ENCODE data around the gene SCN1B.

The SCN1B gene

GRCh38 chr19:35056513-35057063, 26.3 kb downstream of the SCN1B start:
- H3K36me3 ChIP-seq (ENCODE audit: control insufficient read depth in 2 of 2, insufficient read depth in 2 of 2, low read length in 2 of 2): no peaks in the 10 kb centered on the region
- peaks cover 6 to 8% of the 10 kb centered on the region in 2 donors for H3K27me3 ChIP-seq (ENCODE audit: control insufficient read depth in 1 of 2, insufficient read depth in 2 of 2, low read length in 2 of 2)
- H3K4me3 ChIP-seq (ENCODE audit: low read length in 2 of 2): no peak overlapping the region
- no peaks in the 10 kb centered on the region for H3K9me3 ChIP-seq (ENCODE audit: control insufficient read depth in 2 of 2, low read length in 2 of 2)
- no peak overlapping the region for H3K27ac ChIP-seq (ENCODE audit: low read length)
- no peak overlapping the region for H3K9ac ChIP-seq (ENCODE audit: low read length in 2 of 2)
- no peaks in the 10 kb centered on the region for H3K4me1 ChIP-seq (ENCODE audit: control insufficient read depth, insufficient read depth, low read length)

- H3K9me3 ChIP-seq (ENCODE audit: control insufficient read depth in 2 of 2, low read length in 2 of 2): no peaks in the 10 kb centered on the region
- H3K27ac ChIP-seq (ENCODE audit: low read length): no peak overlapping the region
- H3K27me3 ChIP-seq (ENCODE audit: control insufficient read depth in 1 of 2, insufficient read depth in 2 of 2, low read length in 2 of 2): peaks cover 6 to 8% of the 10 kb centered on the region in 2 donors
- no peak overlapping the region for H3K4me3 ChIP-seq (ENCODE audit: low read length in 2 of 2)
- no peak overlapping the region for H3K9ac ChIP-seq (ENCODE audit: low read length in 2 of 2)
- no peaks in the 10 kb centered on the region for H3K4me1 ChIP-seq (ENCODE audit: control insufficient read depth, insufficient read depth, low read length)
- no peaks in the 10 kb centered on the region for H3K36me3 ChIP-seq (ENCODE audit: control insufficient read depth in 2 of 2, insufficient read depth in 2 of 2, low read length in 2 of 2)
Measured at GRCh38 chr19:35058370-35058769, 28.1 kb downstream of the SCN1B start.

- no peak overlapping the region for H3K4me3 ChIP-seq (ENCODE audit: low read length in 2 of 2)
- no peak overlapping the region for H3K27ac ChIP-seq (ENCODE audit: low read length)
- no peaks in the 10 kb centered on the region for H3K4me1 ChIP-seq (ENCODE audit: control insufficient read depth, insufficient read depth, low read length)
- no peaks in the 10 kb centered on the region for H3K36me3 ChIP-seq (ENCODE audit: control insufficient read depth in 2 of 2, insufficient read depth in 2 of 2, low read length in 2 of 2)
- no peak overlapping the region for H3K9ac ChIP-seq (ENCODE audit: low read length in 2 of 2)
- peaks cover 6 to 8% of the 10 kb centered on the region in 2 donors for H3K27me3 ChIP-seq (ENCODE audit: control insufficient read depth in 1 of 2, insufficient read depth in 2 of 2, low read length in 2 of 2)
- H3K9me3 ChIP-seq (ENCODE audit: control insufficient read depth in 2 of 2, low read length in 2 of 2): no peaks in the 10 kb centered on the region
Measured at GRCh38 chr19:35059006-35059798, 28.9 kb downstream of the SCN1B start.

- H3K4me3 ChIP-seq (ENCODE audit: low read length in 2 of 2): no peak overlapping the region
- no peak overlapping the region for H3K9ac ChIP-seq (ENCODE audit: low read length in 2 of 2)
- H3K36me3 ChIP-seq (ENCODE audit: control insufficient read depth in 2 of 2, insufficient read depth in 2 of 2, low read length in 2 of 2): no peaks in the 10 kb centered on the region
- H3K4me1 ChIP-seq (ENCODE audit: control insufficient read depth, insufficient read depth, low read length): no peaks in the 10 kb centered on the region
- peaks cover 3 to 6% of the 10 kb centered on the region in 2 donors for H3K27me3 ChIP-seq (ENCODE audit: control insufficient read depth in 1 of 2, insufficient read depth in 2 of 2, low read length in 2 of 2)
- no peak overlapping the region for H3K27ac ChIP-seq (ENCODE audit: low read length)
- no peaks in the 10 kb centered on the region for H3K9me3 ChIP-seq (ENCODE audit: control insufficient read depth in 2 of 2, low read length in 2 of 2)
Measured at GRCh38 chr19:35059799-35060091, 29.5 kb downstream of the SCN1B start.

- peaks cover 4 to 6% of the 10 kb centered on the region in 2 donors for H3K27me3 ChIP-seq (ENCODE audit: control insufficient read depth in 1 of 2, insufficient read depth in 2 of 2, low read length in 2 of 2)
- no peak overlapping the region for H3K4me3 ChIP-seq (ENCODE audit: low read length in 2 of 2)
- no peak overlapping the region for H3K27ac ChIP-seq (ENCODE audit: low read length)
- H3K4me1 ChIP-seq (ENCODE audit: control insufficient read depth, insufficient read depth, low read length): no peaks in the 10 kb centered on the region
- no peak overlapping the region for H3K9ac ChIP-seq (ENCODE audit: low read length in 2 of 2)
- H3K9me3 ChIP-seq (ENCODE audit: control insufficient read depth in 2 of 2, low read length in 2 of 2): no peaks in the 10 kb centered on the region
- no peaks in the 10 kb centered on the region for H3K36me3 ChIP-seq (ENCODE audit: control insufficient read depth in 2 of 2, insufficient read depth in 2 of 2, low read length in 2 of 2)
Measured at GRCh38 chr19:35060160-35060855, 30.0 kb downstream of the SCN1B start.

- no peaks in the 10 kb centered on the region for H3K36me3 ChIP-seq (ENCODE audit: control insufficient read depth in 2 of 2, insufficient read depth in 2 of 2, low read length in 2 of 2)
- H3K27me3 ChIP-seq (ENCODE audit: control insufficient read depth in 1 of 2, insufficient read depth in 2 of 2, low read length in 2 of 2): peaks cover 2 to 4% of the 10 kb centered on the region in 2 donors
- no peaks in the 10 kb centered on the region for H3K9me3 ChIP-seq (ENCODE audit: control insufficient read depth in 2 of 2, low read length in 2 of 2)
- H3K4me1 ChIP-seq (ENCODE audit: control insufficient read depth, insufficient read depth, low read length): no peaks in the 10 kb centered on the region
- no peak overlapping the region for H3K27ac ChIP-seq (ENCODE audit: low read length)
- H3K4me3 ChIP-seq (ENCODE audit: low read length in 2 of 2): no peak overlapping the region
- no peak overlapping the region for H3K9ac ChIP-seq (ENCODE audit: low read length in 2 of 2)
Measured at GRCh38 chr19:35061583-35062373, 31.5 kb downstream of the SCN1B start.

- no peak overlapping the region for H3K9ac ChIP-seq (ENCODE audit: low read length in 2 of 2)
- no peak overlapping the region for H3K4me3 ChIP-seq (ENCODE audit: low read length in 2 of 2)
- H3K36me3 ChIP-seq (ENCODE audit: control insufficient read depth in 2 of 2, insufficient read depth in 2 of 2, low read length in 2 of 2): no peaks in the 10 kb centered on the region
- no peaks in the 10 kb centered on the region for H3K4me1 ChIP-seq (ENCODE audit: control insufficient read depth, insufficient read depth, low read length)
- peaks cover 2 to 4% of the 10 kb centered on the region in 2 donors for H3K27me3 ChIP-seq (ENCODE audit: control insufficient read depth in 1 of 2, insufficient read depth in 2 of 2, low read length in 2 of 2)
- no peaks in the 10 kb centered on the region for H3K9me3 ChIP-seq (ENCODE audit: control insufficient read depth in 2 of 2, low read length in 2 of 2)
- no peak overlapping the region for H3K27ac ChIP-seq (ENCODE audit: low read length)
Measured at GRCh38 chr19:35062942-35063341, 32.7 kb downstream of the SCN1B start.

GRCh38 chr19:35063940-35064818, 33.9 kb downstream of the SCN1B start:
- Histone ChIP-seq H3K9ac (ENCODE audit: low read length in 2 of 2) (no peak overlapping the region), H3K9me3 (ENCODE audit: control insufficient read depth in 2 of 2, low read length in 2 of 2) (no peaks in the 10 kb centered on the region), H3K27ac (ENCODE audit: low read length) (no peak overlapping the region), H3K4me1 (ENCODE audit: control insufficient read depth, insufficient read depth, low read length) (no peaks in the 10 kb centered on the region), H3K27me3 (ENCODE audit: control insufficient read depth in 1 of 2, insufficient read depth in 2 of 2, low read length in 2 of 2) (peaks cover 2 to 7% of the 10 kb centered on the region in 2 donors), H3K36me3 (ENCODE audit: control insufficient read depth in 2 of 2, insufficient read depth in 2 of 2, low read length in 2 of 2) (no peaks in the 10 kb centered on the region), H3K4me3 (ENCODE audit: low read length in 2 of 2) (no peak overlapping the region)

GRCh38 chr19:35065574-35065973, 35.3 kb downstream of the SCN1B start:
- Histone ChIP-seq H3K9ac (ENCODE audit: low read length in 2 of 2) (no peak overlapping the region), H3K36me3 (ENCODE audit: control insufficient read depth in 2 of 2, insufficient read depth in 2 of 2, low read length in 2 of 2) (no peaks in the 10 kb centered on the region), H3K4me1 (ENCODE audit: control insufficient read depth, insufficient read depth, low read length) (no peaks in the 10 kb centered on the region), H3K27me3 (ENCODE audit: control insufficient read depth in 1 of 2, insufficient read depth in 2 of 2, low read length in 2 of 2) (peaks cover 0 to 7% of the 10 kb centered on the region in 2 donors), H3K9me3 (ENCODE audit: control insufficient read depth in 2 of 2, low read length in 2 of 2) (peaks cover under 1 to 2% of the 10 kb centered on the region in 2 donors), H3K27ac (ENCODE audit: low read length) (no peak overlapping the region), H3K4me3 (ENCODE audit: low read length in 2 of 2) (no peak overlapping the region)

GRCh38 chr19:35066121-35066520, 35.9 kb downstream of the SCN1B start:
- Histone ChIP-seq H3K9me3 (ENCODE audit: control insufficient read depth in 2 of 2, low read length in 2 of 2) (peaks cover 3 to 4% of the 10 kb centered on the region in 2 donors), H3K36me3 (ENCODE audit: control insufficient read depth in 2 of 2, insufficient read depth in 2 of 2, low read length in 2 of 2) (no peaks in the 10 kb centered on the region), H3K27ac (ENCODE audit: low read length) (no peak overlapping the region), H3K4me3 (ENCODE audit: low read length in 2 of 2) (no peak overlapping the region), H3K9ac (ENCODE audit: low read length in 2 of 2) (no peak overlapping the region), H3K27me3 (ENCODE audit: control insufficient read depth in 1 of 2, insufficient read depth in 2 of 2, low read length in 2 of 2) (peaks cover 0 to 7% of the 10 kb centered on the region in 2 donors), H3K4me1 (ENCODE audit: control insufficient read depth, insufficient read depth, low read length) (no peaks in the 10 kb centered on the region)
